Neuronal stem cell (in vitro differentiated cells): ENCODE data around the gene SH2D7.

Experiments
- DNase-seq: peaks from one replicate; pipeline ENCODE4 v3.0.0-alpha.2; 2013; ENCODE audit warnings: low spot score
- H2AFZ ChIP-seq: one replicate; pipeline ENCODE4 v1.6.1; 2013; ENCODE audit warnings: mild to moderate bottlenecking, low read length, inconsistent platforms
- H2AK5ac ChIP-seq: 2 replicates; pipeline ENCODE4 v1.6.1; 2013; ENCODE audit warnings: low read depth, mild to moderate bottlenecking, inconsistent platforms, low read length, moderate library complexity, mixed read lengths
- H2BK120ac ChIP-seq: 2 replicates; pipeline ENCODE4 v1.6.1; 2013; ENCODE audit warnings: low read depth, mild to moderate bottlenecking, inconsistent platforms, low read length, moderate library complexity, mixed read lengths
- H2BK12ac ChIP-seq: one replicate; pipeline ENCODE4 v1.6.1; 2013; ENCODE audit warnings: low read length, inconsistent platforms
- H2BK15ac ChIP-seq: 2 replicates; pipeline ENCODE4 v1.6.1; 2013; ENCODE audit warnings: mild to moderate bottlenecking, low read length, inconsistent platforms, mixed read lengths
- H2BK5ac ChIP-seq: one replicate; pipeline ENCODE4 v1.6.1; 2013; ENCODE audit warnings: inconsistent platforms, mild to moderate bottlenecking, low read length, moderate library complexity
- H3K14ac ChIP-seq: one replicate; pipeline ENCODE4 v1.6.1; 2013; ENCODE audit warnings: low read length, inconsistent platforms
- H3K18ac ChIP-seq: 2 replicates; pipeline ENCODE4 v1.6.1; 2013; ENCODE audit warnings: low read length, inconsistent platforms
- H3K23ac ChIP-seq: 2 replicates; pipeline ENCODE4 v1.6.1; 2013; ENCODE audit warnings: low read depth, mild to moderate bottlenecking, mixed read lengths, low read length, inconsistent platforms; ENCODE audit not compliant: poor library complexity
- H3K27ac ChIP-seq: replicated peaks from 3 replicates; pipeline ENCODE4 v1.5.1; 2013; ENCODE audit warnings: low read length, inconsistent platforms
- H3K27me3 ChIP-seq, 3 experiments: 2 replicates each; pipeline ENCODE4 v1.6.1; 2013; ENCODE audit warnings: low read length in 3 of 3, mild to moderate bottlenecking in 2 of 3, inconsistent platforms in 1 of 3, low read depth in 1 of 3, mixed read lengths in 1 of 3, moderate library complexity in 1 of 3; ENCODE audit not compliant: control insufficient read depth in 3 of 3, insufficient read depth in 3 of 3
- H3K36me3 ChIP-seq, 2 donors: replicated peaks in 1 of 2; 2 replicates each; pipeline ENCODE4 v1.6.1; 2013; ENCODE audit warnings: low read length in 2 of 2; ENCODE audit not compliant: control insufficient read depth in 2 of 2, insufficient read depth in 2 of 2
- H3K4ac ChIP-seq: 2 replicates; pipeline ENCODE4 v1.6.1; 2013; ENCODE audit warnings: inconsistent platforms, mild to moderate bottlenecking, low read length, moderate library complexity
- H3K4me1 ChIP-seq, 2 donors: 1 replicate in 1 of 2; 2 replicates in 1 of 2; pipeline ENCODE4 v1.6.1; 2013; ENCODE audit warnings: low read length in 2 of 2, low read depth in 1 of 2; ENCODE audit not compliant: control insufficient read depth in 2 of 2, insufficient read depth in 1 of 2
- H3K4me2 ChIP-seq: one replicate; pipeline ENCODE4 v1.6.1; 2013; ENCODE audit warnings: mild to moderate bottlenecking, low read length, inconsistent platforms; ENCODE audit not compliant: insufficient read depth, poor library complexity, severe bottlenecking
- H3K4me3 ChIP-seq, 2 donors: 2 replicates each; pipeline ENCODE4 v1.5.1; 2013; ENCODE audit warnings: low read length in 2 of 2, mild to moderate bottlenecking in 2 of 2, inconsistent platforms in 1 of 2, moderate library complexity in 1 of 2
- H3K79me1 ChIP-seq: one replicate; pipeline ENCODE4 v1.6.1; 2013; ENCODE audit warnings: low read depth, mild to moderate bottlenecking, inconsistent platforms, low read length, moderate library complexity
- H3K9ac ChIP-seq: one replicate; pipeline ENCODE4 v1.6.1; 2013; ENCODE audit warnings: mild to moderate bottlenecking, low read depth, low read length, inconsistent platforms; ENCODE audit not compliant: poor library complexity
- H3K9me3 ChIP-seq, 2 donors: replicated peaks in 1 of 2; 2 replicates each; pipeline versions ENCODE3 to v1.6.1; 2013; ENCODE audit warnings: low read length in 2 of 2, mild to moderate bottlenecking in 2 of 2, inconsistent platforms in 1 of 2, low read depth in 1 of 2, mixed read lengths in 1 of 2, moderate library complexity in 1 of 2; ENCODE audit not compliant: control insufficient read depth in 2 of 2, insufficient read depth in 1 of 2
- H4K8ac ChIP-seq: one replicate; pipeline ENCODE4 v1.6.1; 2013; ENCODE audit warnings: low read depth, mild to moderate bottlenecking, inconsistent platforms, low read length, moderate library complexity
- H4K91ac ChIP-seq: one replicate; pipeline ENCODE4 v1.6.1; 2013; ENCODE audit warnings: low read length, low read depth, mild to moderate bottlenecking, inconsistent platforms; ENCODE audit not compliant: poor library complexity
- WGBS, 2 donors: extraction: QIAGEN DNeasy Blood & Tissue Kit; methylation state at CpG; one replicate each; pipeline ENCODE4 v1.1.7; 2013; ENCODE audit warnings: missing lambda C conversion rate in 2 of 2, mixed read lengths in 1 of 2; ENCODE audit not compliant: insufficient read length in 2 of 2, insufficient replicate concordance in 1 of 2; ENCODE audit errors: extremely low coverage in 2 of 2; 5-methylcytosine and 5-hydroxymethylcytosine counted together

SH2D7 gene

DNA sequence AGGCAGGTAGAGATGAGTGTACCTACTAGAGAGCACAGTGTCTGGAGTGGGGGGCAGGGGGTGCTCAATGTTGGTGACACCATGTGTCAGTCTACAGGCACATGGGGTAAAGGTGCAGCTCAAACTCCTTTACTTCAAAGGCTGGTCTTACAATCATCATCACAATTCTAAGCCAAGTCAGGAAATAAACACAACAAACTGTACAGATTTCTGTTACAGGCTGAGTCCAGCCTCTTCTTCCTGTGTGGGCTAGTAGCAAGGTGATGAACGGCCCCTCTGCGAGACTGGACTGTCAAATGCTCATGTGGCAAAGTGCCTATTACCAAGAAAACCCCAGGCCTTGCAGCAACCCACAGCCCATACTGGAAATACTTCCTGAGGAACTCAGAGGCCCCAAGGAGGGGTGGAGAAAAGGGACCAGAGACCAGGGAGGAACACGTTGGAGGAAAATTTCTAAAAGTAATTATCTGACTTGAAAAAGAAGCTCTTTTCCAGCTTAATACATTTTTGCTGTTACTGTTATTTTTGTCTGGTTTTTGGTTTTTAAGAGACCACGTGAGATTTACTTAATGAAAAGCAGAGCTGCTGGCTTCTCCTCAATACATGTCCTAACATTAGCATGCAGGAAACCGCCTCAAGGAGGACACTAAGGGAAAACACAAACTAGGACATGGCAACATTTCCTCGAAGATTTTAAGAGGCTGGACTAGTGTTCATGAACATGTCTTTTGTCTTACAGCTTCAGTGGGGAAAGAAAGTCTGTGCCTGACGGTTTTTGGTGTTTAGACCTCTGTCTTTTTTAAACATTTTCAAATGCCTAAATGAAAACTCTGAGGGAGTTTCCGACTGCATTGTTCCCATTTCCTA, 44.4 kb upstream of the SH2D7 start:
- H3K27me3 ChIP-seq, result no peaks in the 10 kb centered on the region

DNA sequence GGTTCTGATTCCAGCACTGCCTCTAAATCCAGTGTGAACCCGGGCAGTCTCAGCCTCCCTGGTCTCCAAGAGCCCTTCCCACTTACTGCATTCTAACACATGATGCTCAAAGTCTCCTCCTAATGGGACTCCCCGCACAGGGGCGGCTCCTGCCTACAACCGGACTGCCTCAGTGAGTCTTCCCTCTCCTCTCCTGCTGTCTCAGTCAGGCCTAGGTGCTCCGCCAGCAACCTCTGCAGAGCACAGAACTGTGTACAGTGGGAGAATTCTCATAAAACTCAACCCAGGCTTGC, 43.8 kb upstream of the SH2D7 start:
- Histone ChIP-seq H3K9me3 (no peaks in the 10 kb centered on the region), H3K18ac (no peak overlapping the region), H4K8ac (no peak overlapping the region), H3K9ac (no peak overlapping the region), H2BK120ac (no peak overlapping the region), H2BK15ac (no peak overlapping the region), H2BK12ac (no peak overlapping the region), H2BK5ac (no peak overlapping the region), H2AFZ (no peak overlapping the region), H4K91ac (no peak overlapping the region), H3K4me1 (peaks cover 0 to 14% of the 10 kb centered on the region in 2 donors), H3K4me3 (no peak overlapping the region), H3K23ac (no peak overlapping the region), H3K14ac (no peak overlapping the region), H2AK5ac (no peak overlapping the region), H3K27me3 (no peaks in the 10 kb centered on the region), H3K4me2 (no peak overlapping the region), H3K79me1 (no peaks in the 10 kb centered on the region), H3K36me3 (peaks cover under 1 to 10% of the 10 kb centered on the region in 2 donors), H3K27ac (no peak overlapping the region), H3K4ac (no peak overlapping the region)
- no peak for DNase-seq
- no CpG with 5 or more reads among the region's 5 CpGs for WGBS, 2 donors

More for the DNA sequence above, 44.4 kb upstream of the SH2D7 start:
- H2AK5ac ChIP-seq, result no peak overlapping the region
- H2BK15ac ChIP-seq, result no peak overlapping the region
- no peak overlapping the region for H4K91ac ChIP-seq
- no peak overlapping the region for H2BK120ac ChIP-seq
- H2AFZ ChIP-seq, result no peak overlapping the region
- DNase-seq, result no peak
- H3K79me1 ChIP-seq, result no peaks in the 10 kb centered on the region
- H4K8ac ChIP-seq, result no peak overlapping the region
- no peak overlapping the region for H3K18ac ChIP-seq
- H2BK5ac ChIP-seq, result no peak overlapping the region
- no peak overlapping the region for H3K14ac ChIP-seq
- WGBS, 2 donors, result no CpG with 5 or more reads among the region's 8 CpGs
- no peak overlapping the region for H3K4me3 ChIP-seq
- no peaks in the 10 kb centered on the region for H3K9me3 ChIP-seq
- no peak overlapping the region for H3K4me2 ChIP-seq
- H3K23ac ChIP-seq, result no peak overlapping the region
- H2BK12ac ChIP-seq, result no peak overlapping the region
- H3K9ac ChIP-seq, result no peak overlapping the region
- no peak overlapping the region for H3K27ac ChIP-seq
- peaks cover 0 to 6% of the 10 kb centered on the region in 2 donors for H3K36me3 ChIP-seq
- H3K4me1 ChIP-seq, result peaks cover 0 to 14% of the 10 kb centered on the region in 2 donors
- H3K4ac ChIP-seq, result no peak overlapping the region

DNA sequence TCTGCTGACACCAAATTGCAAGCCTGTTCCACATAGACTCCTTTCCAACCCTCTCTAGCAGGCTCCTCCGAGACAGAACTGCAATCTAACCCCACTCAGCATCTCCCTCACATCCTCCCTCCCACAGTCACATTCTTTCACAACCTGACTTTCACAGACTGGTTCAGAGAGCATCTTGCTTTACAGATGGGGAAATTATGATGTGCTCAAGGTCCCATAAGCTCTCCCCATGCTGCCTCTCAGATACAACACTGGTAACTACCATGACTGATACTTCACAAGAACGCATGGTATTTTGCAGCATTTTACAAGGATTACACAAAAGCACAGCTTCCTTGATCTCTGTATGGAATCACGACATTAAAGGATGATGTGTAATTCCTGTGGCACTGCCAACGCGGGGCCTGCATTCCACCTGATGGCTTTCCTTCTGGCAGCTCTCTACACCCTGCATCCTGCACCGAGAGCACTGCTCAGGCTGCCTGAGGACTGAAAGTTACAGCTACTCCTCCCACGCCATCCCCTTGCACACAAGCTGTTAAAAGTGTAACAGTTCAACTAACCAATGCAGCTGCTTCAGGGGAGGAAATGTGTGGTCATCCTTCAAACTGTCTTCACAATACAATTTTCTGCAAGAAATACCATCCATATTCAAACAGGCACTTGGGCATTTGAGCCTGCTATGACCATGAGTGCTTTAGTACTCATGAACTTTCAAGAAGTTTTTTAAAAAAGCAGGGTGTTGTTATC, 42.5 kb upstream of the SH2D7 start:
- H3K4me3 ChIP-seq, result no peak overlapping the region
- H3K27me3 ChIP-seq, result no peaks in the 10 kb centered on the region
- H2AFZ ChIP-seq, result no peak overlapping the region
- no peak for DNase-seq
- H2AK5ac ChIP-seq, result no peak overlapping the region
- no peak overlapping the region for H4K91ac ChIP-seq
- H3K4me1 ChIP-seq, result peaks cover 0 to 14% of the 10 kb centered on the region in 2 donors
- WGBS, 2 donors, result no CpG with 5 or more reads among the region's 7 CpGs
- no peak overlapping the region for H3K9ac ChIP-seq
- no peak overlapping the region for H3K18ac ChIP-seq
- H2BK12ac ChIP-seq, result no peak overlapping the region
- no peak overlapping the region for H2BK5ac ChIP-seq
- H3K9me3 ChIP-seq, result no peaks in the 10 kb centered on the region
- H3K23ac ChIP-seq, result no peak overlapping the region
- H3K36me3 ChIP-seq, result peaks cover 2 to 6% of the 10 kb centered on the region in 2 donors
- no peak overlapping the region for H2BK120ac ChIP-seq
- H2BK15ac ChIP-seq, result no peak overlapping the region
- no peak overlapping the region for H4K8ac ChIP-seq
- H3K79me1 ChIP-seq, result no peaks in the 10 kb centered on the region
- no peak overlapping the region for H3K4ac ChIP-seq
- H3K27ac ChIP-seq, result no peak overlapping the region
- no peak overlapping the region for H3K4me2 ChIP-seq
- H3K14ac ChIP-seq, result no peak overlapping the region

DNA sequence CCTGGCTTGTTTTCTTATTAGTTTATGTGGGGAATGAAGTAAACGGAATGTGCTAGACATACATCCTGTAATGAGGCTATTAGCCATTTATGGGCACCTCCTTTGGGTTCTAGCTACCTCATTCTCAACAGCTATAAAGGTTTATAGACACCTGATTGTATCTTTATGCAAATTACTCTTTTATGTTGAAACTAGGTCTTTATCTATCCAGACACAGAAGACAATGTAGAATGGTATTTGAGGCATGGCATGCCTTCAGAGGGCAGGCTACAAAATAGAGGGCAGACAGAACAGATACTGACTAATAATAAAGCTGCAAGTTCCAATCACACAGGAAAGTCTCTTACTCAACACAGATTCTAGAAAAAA, 41.9 kb upstream of the SH2D7 start:
- Histone ChIP-seq H3K9me3 (no peaks in the 10 kb centered on the region), H3K4me3 (no peak overlapping the region), H2BK120ac (no peak overlapping the region), H3K4me1 (peaks cover 0 to 14% of the 10 kb centered on the region in 2 donors), H3K36me3 (peaks cover 2 to 6% of the 10 kb centered on the region in 2 donors), H3K27me3 (no peaks in the 10 kb centered on the region), H3K79me1 (no peaks in the 10 kb centered on the region), H2BK5ac (no peak overlapping the region), H2BK15ac (no peak overlapping the region), H3K4me2 (no peak overlapping the region), H4K91ac (no peak overlapping the region), H3K27ac (no peak overlapping the region), H3K9ac (no peak overlapping the region), H3K23ac (no peak overlapping the region), H2AFZ (no peak overlapping the region), H3K14ac (no peak overlapping the region), H3K18ac (no peak overlapping the region), H4K8ac (no peak overlapping the region), H2AK5ac (no peak overlapping the region), H2BK12ac (no peak overlapping the region), H3K4ac (no peak overlapping the region)
- DNase-seq, result no peak
- WGBS, 2 donors, result no CpG with 5 or more reads among the region's 1 CpG
